Measurements from ENCODE around the gene FAM200C. TPM values are rescaled to one million over a fixed set of nuclear protein-coding genes. Genes with fewer than 3 reads are reported as not detected.

FAM200C gene
- total and polyA plus RNA-seq, 7 donors, result 0.54 to 8.5 (median 1.4) TPM

- no peaks in the 10 kb centered on the region for H3K9me3 ChIP-seq
- H3K36me3 ChIP-seq (ENCODE audit: insufficient read depth in 1 of 2, low read depth in 1 of 2), result peaks cover 1 to 28% of the 10 kb centered on the region in 2 donors
- ATAC-seq (no peak), DNase-seq (no peak)
- peak overlapping the region; percentile 86 for H3K4me3 ChIP-seq
- no peaks in the 10 kb centered on the region for H3K27me3 ChIP-seq (ENCODE audit: insufficient read depth in 3 of 3, low read length in 2 of 3)
- intact Hi-C loops (cut with DNase I), result loop anchor here in 1 of 2 donors (10.0 kb wide), 1 partner anchor 374 kb away; no protein-coding TSS in a partner anchor
- H3K4me1 ChIP-seq, result peaks cover 24% of the 10 kb centered on the region
- no peak overlapping the region for H3K27ac ChIP-seq
- TF ChIP-seq CTCF (IDR thresholded peaks at IDR 0.05), result no peak
- WGBS, 3 donors, result 39 to 49% (median 39%) methylated on average over 4 of the region's 4 CpGs
Observed at GRCh38 chr5:160398806-160399205, 1.0 kb downstream of the FAM200C start.

GRCh38 chr5:160397492-160397891 is 2.4 kb downstream of the FAM200C start:
- no peak overlapping the region for H3K4me3 ChIP-seq
- 97 to 100% (median 97%) methylated on average over 1 of the region's 1 CpG for WGBS, 3 donors
- H3K9me3 ChIP-seq, result no peaks in the 10 kb centered on the region
- H3K36me3 ChIP-seq (ENCODE audit: insufficient read depth in 1 of 2, low read depth in 1 of 2), result peaks cover 0 to 16% of the 10 kb centered on the region in 2 donors
- intact Hi-C loops (cut with DNase I), result loop anchor here in 1 of 2 donors (10.0 kb wide), 1 partner anchor 373 kb away; no protein-coding TSS in a partner anchor
- no peaks in the 10 kb centered on the region for H3K27me3 ChIP-seq (ENCODE audit: insufficient read depth in 3 of 3, low read length in 2 of 3)
- ATAC-seq (no peak), DNase-seq (no peak)
- TF ChIP-seq CTCF (IDR thresholded peaks at IDR 0.05), result no peak
- peaks cover 24% of the 10 kb centered on the region for H3K4me1 ChIP-seq
- H3K27ac ChIP-seq, result no peak overlapping the region

DNA sequence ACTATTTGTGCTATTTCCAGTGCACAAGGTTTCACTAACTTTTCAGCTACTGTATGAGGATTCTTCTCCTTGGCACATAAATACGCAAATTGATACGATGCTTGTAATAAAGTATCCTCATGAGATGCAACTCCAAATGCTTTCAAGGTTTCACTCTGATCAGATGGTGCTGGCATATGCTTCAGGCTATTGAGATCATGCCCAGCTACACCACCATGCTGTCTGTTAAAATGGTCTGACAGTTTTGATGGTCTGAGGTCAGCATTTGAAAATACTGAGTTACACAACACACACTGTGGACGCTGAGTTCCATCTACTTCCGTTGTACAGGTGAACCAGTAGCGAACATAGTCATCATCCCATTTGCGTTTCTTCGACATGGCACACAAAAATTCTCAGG is 4.7 kb downstream of the FAM200C start:
- Histone ChIP-seq H3K9me3 (no peaks in the 10 kb centered on the region), H3K27me3 (ENCODE audit: insufficient read depth in 3 of 3, low read length in 2 of 3) (no peaks in the 10 kb centered on the region), H3K4me1 (peaks cover 24% of the 10 kb centered on the region), H3K36me3 (ENCODE audit: insufficient read depth in 1 of 2, low read depth in 1 of 2) (peaks cover 0 to 4% of the 10 kb centered on the region in 2 donors), H3K4me3 (no peak overlapping the region), H3K27ac (no peak overlapping the region)
- no peak for TF ChIP-seq CTCF (IDR thresholded peaks at IDR 0.05)
- intact Hi-C loops (cut with DNase I), result loop anchor here in 1 of 2 donors (10.0 kb wide), 1 partner anchor 370 kb away; no protein-coding TSS in a partner anchor
- 69 to 85% (median 70%) methylated on average over 7 of the region's 7 CpGs for WGBS, 3 donors
- DNase-seq (no peak), ATAC-seq (no peak)

DNA sequence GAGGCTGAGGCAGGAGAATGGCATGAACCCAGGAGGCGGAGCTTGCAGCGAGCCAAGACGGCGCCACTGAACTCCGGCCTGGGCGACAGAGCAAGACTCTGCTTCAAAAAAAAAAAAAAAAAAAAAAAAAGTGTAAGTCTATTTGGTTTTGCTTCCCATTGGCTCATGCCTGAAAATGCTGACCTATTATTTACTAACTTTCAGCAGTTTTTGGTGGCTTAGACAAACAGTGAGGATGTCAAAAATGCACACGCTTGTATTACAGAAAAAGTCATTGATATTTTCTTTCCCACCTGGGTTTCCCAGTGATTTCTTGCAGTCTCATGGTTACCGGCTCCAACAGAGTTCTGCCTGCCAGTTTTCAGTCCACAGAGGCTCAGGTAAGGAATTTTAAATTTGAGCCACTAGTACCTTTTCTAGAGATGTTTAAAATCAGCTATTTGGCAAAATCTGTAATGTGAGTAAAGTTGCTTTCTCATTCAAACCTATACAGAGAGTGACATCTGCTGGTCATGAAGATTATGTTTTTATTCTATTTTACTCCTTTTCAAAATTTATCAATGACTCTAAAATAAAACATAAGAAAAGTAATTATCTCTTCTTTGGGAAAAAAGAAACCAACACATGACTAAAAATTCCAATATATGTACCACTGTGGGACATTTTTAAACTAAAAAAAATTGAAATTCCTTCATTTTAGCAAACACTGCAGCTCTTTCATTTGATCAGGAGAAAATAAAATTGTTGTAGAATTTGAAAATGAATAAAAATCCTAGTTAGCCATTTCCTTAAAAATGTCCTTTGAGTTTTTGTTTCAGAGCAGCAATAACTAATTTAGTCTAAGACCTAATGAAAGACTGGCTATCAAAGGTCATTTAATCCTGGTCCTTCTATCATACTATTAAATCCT is 8.8 kb downstream of the FAM200C start:
- peak; percentile 49 for TF ChIP-seq CTCF (IDR thresholded peaks at IDR 0.05)
- no peaks in the 10 kb centered on the region for H3K27me3 ChIP-seq (ENCODE audit: insufficient read depth in 3 of 3, low read length in 2 of 3)
- peaks cover 0 to 4% of the 10 kb centered on the region in 2 donors for H3K36me3 ChIP-seq (ENCODE audit: insufficient read depth in 1 of 2, low read depth in 1 of 2)
- no peak overlapping the region for H3K4me3 ChIP-seq
- intact Hi-C loops (cut with DNase I), result loop anchor here (2.0 to 10.0 kb wide), 3 partner anchors 190 to 366 kb away; no protein-coding TSS in a partner anchor
- H3K4me1 ChIP-seq, result no peaks in the 10 kb centered on the region
- H3K9me3 ChIP-seq, result peaks cover 11% of the 10 kb centered on the region
- DNase-seq, result no peak
- 70 to 79% (median 76%) methylated on average over 8 of the region's 8 CpGs for WGBS, 3 donors
- ATAC-seq, result peak in 1 of 4 donors; percentile 60
- H3K27ac ChIP-seq, result no peak overlapping the region

All from psoas muscle (tissue), 8 donors.